A549 (cell line): Measurements from ENCODE around the gene TSPAN18.

Experiments used
- CHD2 ChIP-seq: fragments of 150-350 bp; IDR thresholded peaks from 2 replicates; pipeline ENCODE4 v1.6.1; 2014; ENCODE audit warnings: low read length; ENCODE audit not compliant: partially characterized antibody
- CHD4 ChIP-seq: fragments of 200-600 bp; sonication (generic); IDR thresholded peaks from 2 replicates; pipeline ENCODE4 v1.6.1; 2016; ENCODE audit warnings: antibody characterized with exemption, mild to moderate bottlenecking, borderline replicate concordance
- CTCF ChIP-seq: fragments of >200 bp; sonication (Bioruptor Twin); formaldehyde crosslinking; IDR thresholded peaks from 3 replicates; pipeline ENCODE4 v1.5.1; 2016
- NPAS2 ChIP-seq: fragments of 250-450 bp; sonication (Bioruptor Pico); IDR thresholded peaks from 2 replicates; pipeline ENCODE4 v1.8.0; 2022; ENCODE audit warnings: mild to moderate bottlenecking, moderate library complexity, borderline replicate concordance
- RAD21 ChIP-seq, 2 experiments: fragments of >200 bp in 1 of 2; sonication (Bioruptor Twin) in 1 of 2; formaldehyde crosslinking in 1 of 2; IDR thresholded peaks in 1 of 2; conservative IDR thresholded peaks in 1 of 2; 2 replicates in 1 of 2; 3 replicates in 1 of 2; pipeline ENCODE4 v1.6.1; 2012 to 2018; ENCODE audit warnings: inconsistent platforms in 1 of 2
- REST ChIP-seq: fragments of 200-600 bp; sonication (generic); IDR thresholded peaks from 2 replicates; pipeline ENCODE4 v1.6.1; 2016; ENCODE audit warnings: antibody characterized with exemption, mild to moderate bottlenecking, moderate library complexity
- RNF2 ChIP-seq: fragments of 200-600 bp; sonication (generic); IDR thresholded peaks from 2 replicates; pipeline ENCODE4 v1.6.1; 2016; ENCODE audit warnings: low read depth, mild to moderate bottlenecking, antibody characterized with exemption, moderate library complexity, borderline replicate concordance

- TF ChIP-seq RNF2 (no peak), REST (no peak), CTCF (no peak), CHD4 (no peak), CHD2 (no peak), RAD21 (conservative IDR thresholded peaks at IDR 0.05 in 1 of 2, IDR thresholded peaks at IDR 0.05 in 1 of 2) (no peak), NPAS2 (CRISPR knock-in tag) (no peak)
These were observed 8.0 kb upstream of the TSPAN18 start for GRCh38 chr11:44718612-44719390.
